Raji (cell line): ENCODE data around the gene SYNE1.

ENCODE experiments used
- POLR2A ChIP-seq: IDR thresholded peaks from 2 replicates; pipeline ENCODE4 v1.6.1; 2011; ENCODE audit warnings: low read depth, low read length, control low read depth; ENCODE audit not compliant: insufficient read depth

SYNE1 gene

DNA sequence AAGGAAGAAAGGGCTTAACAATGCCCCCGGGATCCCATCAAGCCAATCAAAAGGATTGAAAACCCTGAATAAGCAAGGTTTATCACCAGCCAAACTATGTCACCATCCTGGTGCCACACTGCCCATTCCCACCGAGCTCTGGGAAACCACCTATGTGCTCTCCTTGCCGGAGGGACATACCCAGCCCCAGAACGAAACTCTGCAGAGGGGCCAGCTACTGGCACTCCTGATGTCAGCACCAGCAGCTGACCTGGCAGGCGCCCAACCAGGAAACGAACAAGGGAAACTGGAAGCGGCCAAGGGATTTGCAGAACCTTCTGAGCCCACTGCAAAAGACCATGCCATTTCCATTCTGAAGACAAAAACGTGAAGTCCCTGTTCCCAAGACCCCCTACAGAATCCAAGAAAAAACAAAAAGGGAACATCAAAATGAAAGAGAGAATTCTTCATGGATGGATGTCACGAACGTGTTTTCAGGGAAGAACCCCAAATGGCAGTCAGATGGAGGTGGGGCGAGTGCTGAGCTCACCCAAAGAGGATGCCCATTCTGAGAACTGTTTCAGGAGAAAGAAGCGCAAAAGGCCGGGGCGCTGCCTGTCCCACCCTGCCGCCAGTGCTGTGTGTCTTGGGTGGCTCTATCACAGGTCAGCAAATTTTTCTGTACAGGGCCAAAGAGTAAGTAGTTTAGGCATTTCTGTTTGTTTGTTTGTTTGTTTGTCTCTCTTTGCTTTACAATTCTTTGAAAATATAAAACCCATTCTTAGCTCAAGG lies 524.5 kb downstream of the SYNE1 start:
- TF ChIP-seq POLR2A, result no peak

DNA sequence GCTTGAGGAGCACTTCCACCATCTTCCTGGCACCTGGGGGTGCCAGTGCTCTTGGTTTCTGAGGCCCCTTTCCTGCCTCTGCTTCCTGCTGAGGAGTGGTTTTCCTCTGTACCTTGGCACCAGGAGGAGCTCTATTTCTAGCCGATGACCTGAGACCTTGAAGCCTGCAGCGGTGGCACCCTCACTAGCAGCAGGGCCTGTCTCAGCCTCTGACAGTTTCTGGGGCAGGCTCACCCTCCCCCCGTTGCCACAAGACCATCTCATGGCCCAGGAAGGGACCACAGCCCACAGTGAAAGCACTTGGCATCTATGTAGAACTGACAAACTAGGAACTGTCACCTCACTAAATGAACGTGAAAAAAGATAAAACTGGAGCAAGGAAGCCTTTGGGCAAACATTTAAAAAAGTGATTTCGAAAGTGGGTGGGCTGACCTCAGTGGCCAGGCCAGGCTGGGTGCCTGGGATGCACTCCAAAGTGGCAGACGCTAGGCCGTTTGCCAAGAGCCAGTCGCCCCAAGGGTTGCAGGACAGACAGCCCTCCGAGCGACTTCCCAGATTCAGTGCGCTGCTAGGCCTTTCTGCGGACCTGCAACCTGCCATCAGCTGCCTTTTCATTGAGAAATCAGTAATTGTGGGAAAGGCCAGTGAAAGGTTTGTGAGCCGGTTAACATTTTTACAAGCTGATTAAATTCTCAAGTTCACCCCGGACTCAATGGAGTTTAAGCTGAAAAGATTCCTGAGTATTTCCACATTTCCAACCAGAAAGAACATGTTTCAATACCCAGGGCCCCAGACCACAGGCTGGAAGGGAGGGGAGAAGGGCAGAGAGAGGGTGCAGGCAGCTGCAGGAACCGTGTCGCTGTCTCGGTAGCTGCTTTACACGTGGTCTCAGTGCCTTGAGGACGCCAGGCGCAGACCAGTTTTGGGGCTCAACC lies 526.0 kb downstream of the SYNE1 start:
- no peak for TF ChIP-seq POLR2A

GRCh38 chr6:152107973-152108372 lies 529.2 kb downstream of the SYNE1 start:
- no peak for TF ChIP-seq POLR2A

DNA sequence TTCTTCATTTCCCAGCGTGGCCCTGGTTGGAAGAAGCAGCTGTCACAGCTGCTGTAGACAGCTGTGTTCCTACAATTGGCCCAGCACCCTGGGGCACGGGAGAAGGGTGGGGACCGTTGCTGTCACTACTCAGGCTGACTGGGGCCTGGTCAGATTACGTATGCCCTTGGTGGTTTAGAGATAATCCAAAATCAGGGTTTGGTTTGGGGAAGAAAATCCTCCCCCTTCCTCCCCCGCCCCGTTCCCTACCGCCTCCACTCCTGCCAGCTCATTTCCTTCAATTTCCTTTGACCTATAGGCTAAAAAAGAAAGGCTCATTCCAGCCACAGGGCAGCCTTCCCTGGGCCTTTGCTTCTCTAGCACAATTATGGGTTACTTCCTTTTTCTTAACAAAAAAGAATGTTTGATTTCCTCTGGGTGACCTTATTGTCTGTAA lies 537.0 kb downstream of the SYNE1 start:
- no peak for TF ChIP-seq POLR2A

- TF ChIP-seq POLR2A, result no peak
Observed at GRCh38 chr6:152099446-152100182, 537.5 kb downstream of the SYNE1 start.

- no peak for TF ChIP-seq POLR2A
Observed at GRCh38 chr6:152098683-152099082, 538.5 kb downstream of the SYNE1 start.

DNA sequence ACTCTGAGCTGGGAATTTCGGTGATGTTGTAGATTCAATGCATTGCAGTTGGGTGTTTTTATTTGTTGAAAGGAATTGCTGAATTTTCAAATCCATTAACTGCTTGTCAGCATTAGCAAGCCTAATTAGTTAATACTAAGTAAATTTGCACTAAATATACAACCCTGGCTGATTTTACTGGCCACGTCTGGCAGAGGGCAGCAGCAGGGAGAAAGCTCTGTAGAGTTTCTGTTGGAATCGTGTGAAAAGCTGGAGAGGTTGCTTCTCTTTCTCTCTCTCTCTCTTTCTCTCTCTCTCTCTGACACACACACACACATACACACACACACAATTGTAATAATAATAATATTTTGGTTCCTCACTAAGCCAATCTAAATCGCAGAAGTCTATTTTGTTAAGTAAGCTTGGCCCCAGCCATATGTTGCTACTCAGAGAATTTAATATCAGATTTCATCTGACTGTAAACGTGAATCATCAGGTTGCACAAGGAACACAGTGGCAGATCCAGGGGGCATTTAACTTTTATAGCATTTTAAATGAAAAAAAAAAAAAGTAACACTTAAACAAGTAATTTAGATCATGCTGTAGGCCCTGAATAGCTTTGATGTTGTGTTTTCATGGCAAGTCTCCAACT lies 540.2 kb downstream of the SYNE1 start:
- no peak for TF ChIP-seq POLR2A

DNA sequence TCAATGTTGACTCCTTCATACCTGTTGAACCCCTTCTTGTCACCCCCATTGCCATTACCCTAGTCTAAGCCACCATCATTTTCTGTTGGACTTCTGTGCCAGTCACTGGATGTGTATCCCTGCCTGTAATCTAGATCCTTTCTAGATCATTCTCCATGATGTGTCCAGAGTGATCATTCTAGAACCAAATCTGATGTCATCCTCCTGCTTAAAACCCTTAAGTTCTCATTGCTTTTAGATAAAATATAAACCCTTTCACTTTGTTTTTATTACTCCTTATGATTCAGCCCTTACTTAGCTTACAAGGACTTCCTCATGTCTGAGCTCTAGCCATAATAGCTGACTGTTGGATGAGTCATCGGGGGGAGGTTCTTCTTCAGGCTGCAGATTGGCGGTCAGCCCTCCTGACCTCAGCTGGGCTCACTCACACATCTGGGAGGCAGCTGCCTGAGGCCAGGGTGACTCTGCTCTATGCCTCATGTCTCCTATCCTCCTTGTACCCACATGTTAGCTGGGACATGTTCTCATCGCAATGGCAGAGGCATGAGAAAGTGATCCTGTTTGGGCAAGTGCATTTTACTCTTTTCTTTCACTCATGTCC lies 542.1 kb downstream of the SYNE1 start:
- TF ChIP-seq POLR2A, result no peak

DNA sequence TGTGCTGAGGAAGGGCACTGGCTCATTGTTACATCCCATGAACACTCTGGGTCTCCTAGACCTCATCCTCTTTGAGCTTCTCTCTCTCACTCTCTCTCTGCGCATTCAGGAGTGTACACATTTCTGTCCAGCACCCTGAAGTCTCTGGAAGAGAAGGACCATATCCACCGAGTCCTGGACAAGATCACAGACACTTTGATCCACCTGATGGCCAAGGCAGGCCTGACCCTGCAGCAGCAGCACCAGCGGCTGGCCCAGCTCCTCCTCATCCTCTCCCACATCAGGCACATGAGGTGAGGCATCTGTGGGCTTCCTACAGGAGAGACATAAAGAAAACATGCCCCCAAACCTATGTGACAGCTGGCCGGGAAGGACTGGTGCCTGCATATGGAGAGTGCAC lies 542.9 kb downstream of the SYNE1 start:
- no peak for TF ChIP-seq POLR2A

GRCh38 chr6:152093711-152094110 lies 543.5 kb downstream of the SYNE1 start:
- TF ChIP-seq POLR2A, result no peak

- TF ChIP-seq POLR2A, result no peak
Observed at GRCh38 chr6:152091851-152092341, 545.3 kb downstream of the SYNE1 start.

GRCh38 chr6:152091201-152091600 lies 546.0 kb downstream of the SYNE1 start:
- no peak for TF ChIP-seq POLR2A

- TF ChIP-seq POLR2A, result no peak
Observed at GRCh38 chr6:152089992-152090391, 547.2 kb downstream of the SYNE1 start.

DNA sequence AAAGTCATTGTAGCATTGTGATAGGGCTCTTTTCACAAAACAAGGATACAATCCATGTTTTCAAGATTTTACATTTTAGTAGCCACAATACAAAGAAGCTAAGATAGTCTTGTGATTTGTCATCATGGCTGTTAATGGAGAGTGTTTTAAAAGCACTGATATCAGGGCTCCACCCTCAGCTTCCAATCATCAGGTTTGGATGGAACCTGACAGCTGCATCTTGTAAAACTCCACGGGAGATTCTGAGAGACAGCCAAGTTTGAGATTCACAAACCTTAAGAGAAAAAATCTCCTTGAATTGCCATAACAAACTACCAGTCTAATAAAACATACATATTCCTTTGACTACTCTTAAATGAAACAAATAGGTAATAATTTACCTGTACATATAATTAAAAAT lies 549.5 kb downstream of the SYNE1 start:
- TF ChIP-seq POLR2A, result no peak
